ENCODE measurements around the gene AGO3. TPM values are rescaled to one million over a fixed set of nuclear protein-coding genes. Genes with fewer than 3 reads are reported as not detected.

The AGO3 gene
- total and polyA plus RNA-seq, 2 of the 13 experiments (the other 11 are each of a cell fraction or from before 2014, with no cell fraction given), result 21.2 to 27.1 TPM

GRCh38 chr1:35882945-35883634, 47.8 kb upstream of the AGO3 start, which contains the start of gene AGO1 (continued):
- TF ChIP-seq ZNF646 (CRISPR knock-in tag; IDR thresholded peaks at IDR 0.05) (no peak), ZNF430 (CRISPR knock-in tag; IDR thresholded peaks at IDR 0.05) (no peak), POLR2AphosphoS2 (IDR thresholded peaks at IDR 0.05; ENCODE audit: low read depth, low read length) (no peak), ARNT (IDR thresholded peaks at IDR 0.05) (no peak), PREB (CRISPR knock-in tag; IDR thresholded peaks at IDR 0.05) (no peak), ZBTB25 (CRISPR knock-in tag; IDR thresholded peaks at IDR 0.05) (no peak), CREB3 (CRISPR knock-in tag; IDR thresholded peaks at IDR 0.05) (no peak), ZNF713 (CRISPR knock-in tag; IDR thresholded peaks at IDR 0.05) (0 out of 2 replicates have a peak, but pooled peaks have one; percentile 41), CCAR2 (optimal IDR thresholded peaks at IDR 0.05; ENCODE audit: low read depth, low read length) (no peak), JDP2 (CRISPR knock-in tag; IDR thresholded peaks at IDR 0.05; ENCODE audit: borderline replicate concordance) (no peak), ARID2 (CRISPR knock-in tag; IDR thresholded peaks at IDR 0.05; ENCODE audit: borderline replicate concordance) (no peak), ARHGAP35 (CRISPR knock-in tag; IDR thresholded peaks at IDR 0.05; ENCODE audit: borderline replicate concordance) (no peak), ZNF101 (CRISPR knock-in tag; IDR thresholded peaks at IDR 0.05; ENCODE audit: borderline replicate concordance, low read depth) (peak; percentile 50; the same call in 1 of the 2 replicates), ZNF253 (CRISPR knock-in tag; IDR thresholded peaks at IDR 0.05; ENCODE audit: borderline replicate concordance) (no peak), MYPOP (CRISPR knock-in tag; IDR thresholded peaks at IDR 0.05) (no peak), TARDBP (CRISPR knock-in tag; IDR thresholded peaks at IDR 0.05) (no peak), RBFOX2 (IDR thresholded peaks at IDR 0.05; ENCODE audit: low read depth, low read length) (peak; percentile 81)
